Pulmonary artery endothelial cell (primary cell): ENCODE results near the gene ANGPTL8. TPM values are rescaled to one million over a fixed set of nuclear protein-coding genes. Genes with fewer than 3 reads are reported as not detected.

ENCODE experiments used
- DNase-seq: peaks from one replicate; pipeline ENCODE4 v3.0.0-alpha.2; 2011; ENCODE audit warnings: low read depth, low spot score
- total RNA-seq: library from RNA; depleted of rRNA; stranded (reverse); fragments of >200 nt; gene quantifications from 2 replicates; pipeline ENCODE4 v1.2.3, GENCODE V29; 2014

The ANGPTL8 gene
- total RNA-seq, 1 donor from 2014 or later: not detected

- DNase-seq: no peak
Observed at GRCh38 chr19:11290256-11290655, 50.8 kb downstream of the ANGPTL8 start.

- DNase-seq: no peak
Observed at GRCh38 chr19:11291415-11291814, 52.0 kb downstream of the ANGPTL8 start.

Other genes with a start within 250 kb of the ANGPTL8 start
- 98.5 and 115 TPM in 2 replicates for gene LDLR, start 150.2 kb upstream of the ANGPTL8 start, total RNA-seq
- gene SPC24, start 83.8 kb upstream of the ANGPTL8 start, total RNA-seq: 108 and 116 TPM in 2 replicates
- 52.2 and 62.8 TPM in 2 replicates for gene KANK2, start 42.1 kb upstream of the ANGPTL8 start, total RNA-seq
- 53.3 and 66.8 TPM in 2 replicates for gene DOCK6, start 22.9 kb downstream of the ANGPTL8 start, total RNA-seq
- gene TSPAN16, start 56.5 kb downstream of the ANGPTL8 start, total RNA-seq: not detected in 2 replicates
- 47.1 and 60.7 TPM in 2 replicates for gene RAB3D, start 100.0 kb downstream of the ANGPTL8 start, total RNA-seq
- 57.1 and 64.0 TPM in 2 replicates for gene TMEM205, start 106.6 kb downstream of the ANGPTL8 start, total RNA-seq
- gene CCDC159, start 106.9 kb downstream of the ANGPTL8 start, total RNA-seq: 8.2 and 10.6 TPM in 2 replicates
- gene PLPPR2, start 115.8 kb downstream of the ANGPTL8 start, total RNA-seq: 5.5 and 7.6 TPM in 2 replicates
- 0.73 and 0.78 TPM in 2 replicates for gene SWSAP1, start 135.0 kb downstream of the ANGPTL8 start, total RNA-seq
- 7.9 and 8.5 TPM in 2 replicates for gene EPOR, start 144.7 kb downstream of the ANGPTL8 start, total RNA-seq
- 0.66 and 2.6 TPM in 2 replicates for gene RGL3, start 179.7 kb downstream of the ANGPTL8 start, total RNA-seq
- gene ODAD3, start 195.5 kb downstream of the ANGPTL8 start, total RNA-seq: 0.13 and 0.18 TPM in 2 replicates
- 154 and 185 TPM in 2 replicates for gene PRKCSH, start 196.0 kb downstream of the ANGPTL8 start, total RNA-seq
- gene ELAVL3, start 241.4 kb downstream of the ANGPTL8 start, total RNA-seq: not detected in 2 replicates